GM19328 (cell line): ENCODE measurements around the gene TESK1.

Experiments used
- ATAC-seq: cut with Tn5 transposase; IDR thresholded peaks from one replicate; pipeline ENCODE4 v1.9.1; 2021; ENCODE audit warnings: mild to moderate bottlenecking, moderate library complexity; ENCODE audit not compliant: unreplicated experiment

The TESK1 gene, protein sequence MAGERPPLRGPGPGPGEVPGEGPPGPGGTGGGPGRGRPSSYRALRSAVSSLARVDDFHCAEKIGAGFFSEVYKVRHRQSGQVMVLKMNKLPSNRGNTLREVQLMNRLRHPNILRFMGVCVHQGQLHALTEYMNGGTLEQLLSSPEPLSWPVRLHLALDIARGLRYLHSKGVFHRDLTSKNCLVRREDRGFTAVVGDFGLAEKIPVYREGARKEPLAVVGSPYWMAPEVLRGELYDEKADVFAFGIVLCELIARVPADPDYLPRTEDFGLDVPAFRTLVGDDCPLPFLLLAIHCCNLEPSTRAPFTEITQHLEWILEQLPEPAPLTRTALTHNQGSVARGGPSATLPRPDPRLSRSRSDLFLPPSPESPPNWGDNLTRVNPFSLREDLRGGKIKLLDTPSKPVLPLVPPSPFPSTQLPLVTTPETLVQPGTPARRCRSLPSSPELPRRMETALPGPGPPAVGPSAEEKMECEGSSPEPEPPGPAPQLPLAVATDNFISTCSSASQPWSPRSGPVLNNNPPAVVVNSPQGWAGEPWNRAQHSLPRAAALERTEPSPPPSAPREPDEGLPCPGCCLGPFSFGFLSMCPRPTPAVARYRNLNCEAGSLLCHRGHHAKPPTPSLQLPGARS

DNA sequence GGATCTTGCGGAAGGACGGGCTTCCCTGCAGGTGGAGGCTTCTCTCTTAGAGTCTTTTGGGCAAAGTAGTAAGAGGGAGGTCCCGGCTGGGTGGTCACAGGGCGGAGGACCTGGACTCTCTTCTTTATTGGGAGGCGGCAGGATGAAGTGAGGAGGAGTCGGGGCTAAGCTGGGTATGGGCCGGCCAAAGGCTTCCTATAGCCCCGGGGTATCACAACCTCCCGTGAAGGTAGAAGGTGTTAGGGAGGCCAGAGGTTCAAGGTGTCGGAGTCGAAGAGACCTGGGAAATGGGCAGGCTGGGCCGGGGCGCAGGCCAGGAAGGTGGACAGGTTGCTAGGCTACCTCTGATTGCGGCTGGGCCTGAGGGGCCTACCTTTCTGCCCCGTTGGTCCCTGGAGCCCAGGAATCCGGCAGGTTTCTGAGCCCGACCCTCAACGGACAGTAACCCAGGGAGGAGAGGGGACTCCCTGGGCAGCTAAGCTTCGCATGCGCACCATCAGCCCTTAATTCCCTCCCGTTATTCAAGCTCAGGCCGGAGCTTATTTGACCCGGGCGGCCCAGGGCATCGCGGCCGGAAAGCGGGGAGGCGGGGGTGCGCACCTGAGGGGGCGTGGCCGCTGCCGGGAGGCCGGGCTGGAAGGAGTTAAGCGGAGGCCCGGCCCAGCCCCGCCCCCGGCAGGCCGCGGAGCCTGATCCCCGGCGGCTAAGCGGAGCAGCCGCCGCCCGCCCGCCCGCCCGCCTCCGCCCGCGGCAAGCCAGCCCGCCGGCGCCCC is at the start of gene TESK1:
Gene TESK1, plus strand, starts transcription at position 685 of the 773 bp plus-strand sequence. CDS start 358 bp downstream, outside the sequence.
- ATAC-seq: peak; percentile 46

DNA sequence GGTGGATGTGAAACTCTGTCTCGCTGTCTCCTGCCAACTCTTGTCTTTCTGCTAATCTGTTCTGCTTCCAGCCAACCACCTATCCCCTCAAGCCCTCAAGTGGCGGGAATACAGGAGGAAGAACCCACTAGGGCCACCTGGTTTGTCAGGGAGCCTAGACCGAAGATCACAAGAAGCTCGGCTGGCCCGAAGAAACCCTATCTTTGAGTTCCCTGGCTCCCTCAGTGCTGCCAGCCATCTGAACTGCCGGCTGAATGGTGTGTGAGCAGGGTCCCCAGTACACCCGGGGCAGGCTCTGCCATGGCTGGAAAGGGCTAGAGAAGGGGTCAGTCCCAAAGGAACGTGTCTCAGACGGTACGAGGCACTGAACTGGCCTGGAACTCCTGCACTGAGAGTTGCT is 49.2 kb upstream of the TESK1 start:
- ATAC-seq: no peak

DNA sequence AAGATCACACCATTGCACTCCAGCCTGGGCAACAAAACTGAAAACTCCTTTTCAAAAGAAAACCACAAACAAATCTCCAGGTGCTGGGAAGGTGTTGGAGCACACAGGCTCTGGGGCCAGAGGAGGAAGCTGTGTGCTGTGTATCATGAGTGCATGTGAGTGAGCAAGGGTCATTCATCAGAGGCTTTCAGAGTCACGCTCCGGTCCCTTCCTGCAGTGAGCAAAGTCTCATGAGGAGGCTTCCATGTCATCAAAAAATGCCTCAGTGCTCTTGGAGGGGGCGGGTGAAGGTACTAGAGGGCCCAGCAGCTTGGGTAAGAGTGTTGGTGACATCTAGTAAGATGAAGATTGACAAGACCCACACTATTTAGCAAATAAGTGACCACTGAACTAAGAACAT is 48.3 kb upstream of the TESK1 start:
- no peak for ATAC-seq

DNA sequence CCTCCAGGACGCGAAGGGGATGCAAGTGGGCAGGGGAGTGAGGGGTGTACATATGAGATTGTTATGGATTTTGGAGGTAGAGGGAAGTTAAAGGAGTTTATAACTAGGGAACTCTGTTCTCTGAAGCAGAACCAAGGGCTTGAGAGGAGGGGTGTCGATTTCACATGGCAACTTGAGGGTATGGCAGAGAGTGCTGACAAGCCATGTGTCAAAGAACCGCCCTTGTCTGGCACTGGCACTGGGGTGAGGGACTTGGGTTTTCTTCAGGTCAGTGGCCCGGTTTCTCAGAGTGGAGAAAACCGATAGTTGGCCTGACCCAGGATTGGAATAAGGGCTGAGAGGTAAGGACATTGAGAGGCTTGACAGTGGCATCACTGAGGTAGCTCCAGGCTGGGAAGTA is 47.7 kb upstream of the TESK1 start:
- ATAC-seq: no peak

DNA sequence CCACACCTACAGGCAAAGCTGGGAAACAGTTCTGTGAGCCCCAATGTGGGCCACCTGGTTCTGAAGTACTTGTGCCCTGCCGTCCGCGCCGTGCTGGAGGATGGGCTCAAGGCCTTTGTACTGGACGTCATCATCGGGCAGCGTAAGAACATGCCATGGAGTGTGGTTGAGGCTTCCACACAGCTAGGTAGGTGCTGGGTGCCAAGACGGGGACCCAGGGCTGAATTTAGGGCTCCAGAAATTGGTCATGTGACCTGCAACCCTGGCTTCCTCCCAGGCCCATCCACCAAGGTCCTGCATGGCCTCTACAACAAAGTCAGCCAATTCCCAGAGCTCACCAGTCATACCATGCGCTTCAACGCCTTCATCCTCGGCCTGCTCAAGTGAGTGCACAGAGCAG is 46.9 kb upstream of the TESK1 start:
- no peak for ATAC-seq

DNA sequence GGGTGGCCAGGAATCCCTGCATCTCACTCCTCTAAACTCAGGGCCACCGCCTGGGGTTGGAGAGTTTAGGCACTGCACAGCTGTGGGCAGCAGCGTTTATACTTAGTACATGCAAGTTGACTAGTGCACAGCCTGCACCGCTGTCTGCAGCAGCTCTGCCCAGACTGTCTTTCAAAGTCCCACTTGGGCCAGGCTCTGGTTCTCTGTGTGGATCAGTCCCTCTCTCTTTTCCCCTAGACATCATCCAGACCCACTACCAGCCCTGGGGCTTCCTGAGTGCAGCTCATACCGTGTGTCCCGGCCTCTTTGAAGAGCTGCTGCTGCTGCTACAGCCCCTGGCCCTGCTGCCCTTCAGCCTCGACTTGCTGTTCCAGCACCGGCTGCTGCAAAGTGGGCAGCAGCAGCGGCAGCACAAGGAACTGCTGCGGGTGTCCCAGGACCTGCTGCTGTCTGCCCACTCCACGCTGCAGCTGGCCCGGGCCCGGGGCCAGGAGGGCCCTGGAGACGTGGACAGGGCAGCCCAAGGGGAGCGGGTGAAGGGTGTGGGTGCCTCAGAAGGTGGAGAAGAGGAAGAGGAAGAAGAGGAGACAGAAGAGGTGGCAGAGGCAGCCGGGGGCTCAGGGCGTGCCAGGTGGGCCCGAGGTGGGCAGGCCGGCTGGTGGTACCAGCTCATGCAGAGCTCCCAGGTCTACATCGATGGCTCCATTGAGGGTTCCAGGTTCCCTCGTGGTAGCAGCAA is 45.1 kb upstream of the TESK1 start:
- no peak for ATAC-seq

DNA sequence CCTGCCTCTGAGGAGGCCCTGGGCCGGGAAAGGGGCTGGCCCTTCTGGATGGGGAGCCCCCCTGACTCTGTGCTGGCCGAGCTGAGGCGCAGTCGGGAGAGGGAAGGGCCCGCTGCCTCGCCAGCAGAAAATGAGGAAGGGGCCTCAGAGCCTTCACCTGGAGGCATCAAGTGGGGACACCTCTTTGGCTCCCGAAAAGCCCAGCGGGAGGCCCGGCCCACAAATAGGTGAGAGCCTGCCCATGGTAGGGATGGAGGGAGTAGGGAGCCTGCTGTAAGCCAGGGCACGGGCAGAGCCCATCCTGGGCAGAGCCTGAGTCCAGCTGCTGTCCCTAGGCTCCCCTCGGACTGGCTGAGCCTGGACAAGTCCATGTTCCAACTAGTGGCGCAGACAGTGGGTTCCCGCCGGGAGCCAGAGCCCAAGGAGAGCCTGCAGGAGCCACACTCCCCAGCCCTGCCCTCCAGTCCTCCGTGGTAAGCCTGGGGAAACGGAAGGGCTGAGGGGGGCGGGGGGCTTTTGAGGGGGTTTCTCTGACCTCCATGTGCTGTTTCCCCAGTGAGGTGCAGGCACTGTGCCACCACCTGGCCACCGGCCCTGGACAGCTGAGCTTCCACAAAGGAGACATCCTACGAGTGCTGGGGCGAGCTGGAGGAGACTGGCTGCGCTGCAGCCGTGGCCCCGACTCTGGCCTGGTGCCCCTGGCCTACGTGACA is 44.3 kb upstream of the TESK1 start:
- no peak for ATAC-seq

DNA sequence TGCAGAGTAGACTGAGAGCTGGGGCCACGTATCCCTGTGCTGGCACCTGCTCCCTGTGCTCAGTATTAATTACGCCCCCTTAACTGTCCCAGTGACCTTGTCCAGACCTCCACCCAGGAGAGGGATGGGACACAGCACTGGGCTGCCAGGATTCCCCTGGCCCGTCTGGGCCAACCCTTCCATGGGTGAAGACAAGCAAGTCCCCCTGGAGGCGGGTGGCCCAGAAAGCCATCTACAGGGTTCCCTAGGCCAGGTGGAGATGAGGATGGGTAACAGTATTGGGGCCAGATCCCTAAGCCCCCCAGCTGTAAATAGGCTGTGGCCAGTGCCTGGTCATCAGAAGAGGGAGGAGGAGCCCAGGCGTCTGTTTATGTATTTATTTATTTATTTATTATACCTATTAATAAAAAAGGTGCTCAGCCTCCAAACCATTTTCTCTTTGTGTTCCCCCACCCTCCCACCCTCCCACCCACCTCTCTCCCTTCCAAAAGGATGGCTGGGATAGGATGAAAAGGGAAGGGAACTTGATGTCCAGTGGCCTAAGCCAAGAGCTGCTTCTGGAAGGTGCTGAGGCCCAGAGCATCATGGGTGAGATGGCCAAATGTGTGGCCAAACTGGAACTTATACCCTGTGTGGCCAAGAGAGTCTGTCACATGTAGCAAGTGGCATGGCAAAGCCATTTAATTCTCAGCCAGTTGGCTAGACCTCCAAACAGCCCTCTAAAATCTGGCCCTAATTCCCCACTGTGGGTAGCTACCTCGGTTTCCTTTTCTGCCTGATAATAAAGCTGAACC is 43.4 kb upstream of the TESK1 start:
- no peak for ATAC-seq

DNA sequence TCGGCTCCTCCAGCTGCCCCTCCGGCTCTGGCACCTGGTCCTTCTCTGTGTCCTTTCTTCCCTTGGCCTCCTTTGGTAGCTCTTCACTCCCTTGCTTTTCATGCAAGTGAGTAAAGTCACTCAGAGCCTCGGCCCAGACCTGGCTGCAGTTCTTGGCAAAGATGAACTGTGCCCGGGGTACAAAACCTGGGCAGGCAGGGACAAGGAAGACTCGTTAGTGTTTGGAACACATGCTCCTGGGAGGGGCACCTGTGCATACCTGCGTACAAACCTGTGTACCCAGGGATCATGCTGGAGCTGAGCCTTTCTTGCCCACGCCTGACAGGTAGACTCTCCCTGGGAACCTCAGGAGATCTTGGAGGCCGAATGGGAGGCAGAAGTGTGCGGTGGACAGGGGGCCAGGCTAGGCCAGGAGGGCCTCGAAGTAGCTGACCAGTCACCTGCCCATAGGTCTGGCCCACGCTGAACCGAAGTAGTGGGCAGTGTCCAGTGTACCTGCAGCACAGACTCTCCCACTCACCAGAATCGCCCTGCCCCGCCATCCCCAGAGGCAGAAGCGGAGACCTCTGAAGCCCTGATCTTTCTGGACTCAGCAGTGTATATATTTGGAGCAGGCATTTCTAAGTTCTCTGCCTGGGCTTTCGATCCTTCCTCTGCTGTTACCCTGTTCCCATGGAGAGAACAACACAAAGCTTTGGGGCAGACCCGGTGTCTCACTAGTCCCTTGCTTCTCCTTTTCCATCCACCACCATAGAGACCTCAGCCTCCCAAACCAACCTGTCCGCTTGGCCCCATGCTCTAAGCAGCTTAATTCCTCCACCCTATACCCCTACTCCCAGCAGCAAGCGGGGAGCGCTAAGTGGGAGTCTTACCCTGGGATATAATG is 41.9 kb upstream of the TESK1 start:
- no peak for ATAC-seq

DNA sequence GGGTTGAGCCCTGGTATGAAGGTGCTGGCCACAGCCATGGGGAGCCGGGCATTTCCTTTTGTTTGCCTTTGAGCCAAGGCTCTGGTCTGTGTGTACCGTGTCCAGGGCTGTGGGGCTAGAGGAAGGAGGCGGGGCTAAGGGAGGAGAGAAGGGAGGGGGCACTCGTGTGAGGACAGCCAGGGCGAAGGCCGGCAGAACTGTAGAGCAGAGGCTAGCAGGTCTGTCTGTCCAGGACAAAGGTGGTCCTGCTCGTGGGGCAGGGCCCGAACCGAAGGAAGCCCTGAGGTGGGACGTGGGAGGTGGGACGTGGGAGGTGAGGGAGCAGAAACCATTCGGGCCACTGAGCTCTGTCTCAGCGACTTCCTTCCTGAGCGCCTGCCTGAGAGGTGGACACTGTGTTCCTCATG is 41.3 kb upstream of the TESK1 start:
- no peak for ATAC-seq

DNA sequence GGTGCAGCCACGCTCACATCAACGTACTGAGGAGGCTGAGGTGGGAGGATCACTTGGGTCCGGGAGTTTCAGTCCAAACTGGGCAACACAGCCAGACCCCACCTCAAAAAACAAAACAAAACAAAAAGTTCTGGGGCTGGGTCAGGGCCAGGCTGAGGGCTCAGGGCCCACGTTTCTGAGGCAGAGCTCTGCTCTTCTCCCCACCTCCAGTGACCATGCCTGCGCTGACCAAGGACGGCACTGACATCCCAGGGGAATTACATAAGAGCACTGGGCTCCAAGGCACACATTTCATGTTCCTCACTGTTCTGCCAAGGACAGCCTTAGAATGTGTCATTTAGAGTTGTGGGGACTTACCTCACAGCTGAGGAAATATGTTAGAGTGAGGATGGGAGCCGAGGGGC is 40.4 kb upstream of the TESK1 start:
- no peak for ATAC-seq

DNA sequence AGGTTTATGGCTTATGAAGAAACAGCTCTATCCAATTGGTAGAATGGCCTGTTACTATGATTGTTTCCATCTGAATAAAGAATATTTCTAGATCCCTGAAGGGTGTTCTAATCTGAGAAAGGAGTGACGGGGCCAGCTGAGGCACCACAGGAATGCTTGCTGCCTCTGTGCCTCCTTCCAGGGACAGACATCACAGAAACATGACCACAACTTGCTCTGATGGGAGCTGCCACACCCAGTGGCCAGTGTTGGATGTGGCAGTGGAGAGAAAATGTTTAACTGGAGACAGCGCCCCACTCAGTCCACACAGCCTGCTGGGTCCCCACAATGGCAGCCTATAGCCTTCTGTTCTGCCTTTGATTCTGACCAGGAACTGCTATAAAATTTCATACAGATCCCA is 38.6 kb upstream of the TESK1 start:
- no peak for ATAC-seq

DNA sequence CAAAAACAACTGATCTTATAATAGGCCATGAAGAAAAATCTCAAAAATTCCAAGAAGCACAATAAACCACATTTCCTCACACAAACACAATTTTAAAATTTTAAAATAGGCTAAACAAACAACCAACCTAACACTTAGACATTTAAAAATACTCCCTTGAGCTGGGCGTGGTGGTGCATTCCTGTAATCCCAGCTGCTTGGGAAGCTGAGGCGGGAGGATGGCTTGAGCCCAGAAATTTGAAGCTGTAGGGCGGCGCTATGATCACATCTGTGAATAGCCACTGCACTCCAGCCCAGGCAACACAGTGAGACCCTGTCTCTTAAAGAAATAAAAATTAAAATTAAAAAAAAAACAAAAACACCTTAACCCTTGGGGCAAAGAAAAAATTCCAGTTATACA is 36.9 kb upstream of the TESK1 start:
- ATAC-seq: no peak

DNA sequence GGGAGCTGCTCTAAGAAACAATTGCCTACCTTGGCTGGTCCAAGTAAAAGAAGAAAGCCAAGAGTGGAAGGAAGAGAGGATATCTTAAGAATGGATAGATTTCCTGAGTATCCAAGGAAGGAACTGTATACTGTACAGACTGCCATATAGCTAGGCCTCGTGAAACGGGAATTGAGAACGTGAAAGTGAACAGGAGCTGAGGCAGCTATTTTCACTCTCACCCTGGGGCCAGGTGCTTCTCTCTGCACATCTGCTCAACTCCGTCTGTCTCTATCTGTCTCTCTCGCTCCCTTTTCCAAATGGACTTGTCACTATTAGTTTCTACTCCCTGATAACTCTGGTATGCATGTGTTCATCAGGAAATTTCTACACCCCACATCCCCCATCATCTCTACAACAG is 35.9 kb upstream of the TESK1 start:
- ATAC-seq: no peak

DNA sequence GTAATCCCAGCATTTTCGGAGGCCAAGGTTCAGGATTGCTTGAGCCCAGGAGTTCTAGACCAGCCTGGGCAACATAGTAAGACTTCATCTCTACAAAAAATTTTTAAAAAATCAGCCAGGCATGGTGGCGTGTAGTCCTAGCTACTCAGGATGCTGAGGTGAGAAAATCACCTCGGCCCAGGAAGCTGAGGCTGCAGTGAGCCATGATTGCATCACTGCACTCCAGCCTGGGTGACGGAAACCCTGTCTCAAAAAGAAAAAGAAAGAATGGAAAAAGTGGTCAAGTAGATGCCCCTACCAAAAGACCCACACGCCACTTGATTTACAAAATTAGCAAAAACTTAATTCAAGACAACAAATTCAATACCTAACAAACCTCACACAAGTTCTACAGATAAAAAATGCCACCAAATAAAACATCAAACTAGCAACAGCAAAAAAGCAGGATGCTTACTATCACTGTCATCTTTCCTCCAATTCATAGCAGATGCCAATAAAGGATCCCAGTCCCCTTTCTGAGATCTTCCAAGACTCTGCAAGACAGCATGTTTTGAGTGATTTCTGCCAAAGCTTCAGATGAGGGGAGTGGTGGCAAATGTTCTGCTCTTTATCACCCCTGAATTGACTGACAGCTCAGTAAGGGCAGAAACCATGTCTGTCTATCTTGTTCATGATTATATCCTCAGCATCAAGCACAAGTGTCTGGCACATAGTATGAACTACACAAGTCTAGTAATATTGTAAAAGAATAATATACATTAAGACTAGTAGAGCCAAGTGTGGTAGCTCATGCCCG is 34.2 kb upstream of the TESK1 start:
- no peak for ATAC-seq

DNA sequence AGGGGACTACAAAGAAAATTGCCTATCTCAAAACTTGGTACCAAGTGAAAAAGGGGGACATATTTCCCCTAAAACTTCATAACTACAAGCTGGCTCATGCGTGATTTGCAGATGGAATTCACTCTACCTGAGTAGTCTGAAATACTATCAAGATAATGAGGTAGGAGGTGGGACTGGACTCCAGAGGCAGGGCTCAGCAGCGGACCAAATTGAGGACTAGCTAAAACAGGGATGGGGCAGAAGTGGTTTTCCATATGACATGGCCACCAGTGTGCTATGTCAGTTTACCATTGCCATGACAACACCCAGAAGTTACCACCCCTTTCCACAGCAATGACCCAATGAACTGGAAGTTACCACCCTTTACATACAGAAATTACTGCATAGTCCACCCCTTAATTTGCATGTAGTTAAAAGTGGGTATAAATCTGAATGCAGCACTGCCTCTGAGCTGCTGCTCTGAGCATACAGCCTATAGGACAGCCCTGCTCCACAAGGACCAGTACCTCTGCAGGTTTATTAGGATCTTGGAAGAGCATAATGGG is 30.4 kb upstream of the TESK1 start:
- no peak for ATAC-seq

DNA sequence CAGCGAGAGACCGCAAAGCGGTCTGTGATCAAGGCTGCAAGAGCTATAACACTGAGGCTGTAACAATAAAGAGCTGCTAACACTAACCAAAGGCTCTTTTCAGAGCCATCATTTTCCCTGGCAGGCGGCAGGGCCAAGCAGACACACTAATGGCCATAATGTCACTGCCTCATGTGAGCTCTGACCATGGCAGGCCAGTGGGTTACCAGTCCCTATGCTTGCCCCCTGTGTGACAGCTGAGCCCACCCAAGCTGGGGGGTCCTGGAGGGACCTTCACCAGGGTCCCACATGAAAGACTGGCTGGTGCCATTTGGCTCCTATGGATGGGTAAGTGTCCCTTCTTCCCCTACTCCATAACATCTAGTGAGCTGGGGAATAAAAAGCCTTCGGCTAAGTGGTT is 29.6 kb upstream of the TESK1 start:
- no peak for ATAC-seq

DNA sequence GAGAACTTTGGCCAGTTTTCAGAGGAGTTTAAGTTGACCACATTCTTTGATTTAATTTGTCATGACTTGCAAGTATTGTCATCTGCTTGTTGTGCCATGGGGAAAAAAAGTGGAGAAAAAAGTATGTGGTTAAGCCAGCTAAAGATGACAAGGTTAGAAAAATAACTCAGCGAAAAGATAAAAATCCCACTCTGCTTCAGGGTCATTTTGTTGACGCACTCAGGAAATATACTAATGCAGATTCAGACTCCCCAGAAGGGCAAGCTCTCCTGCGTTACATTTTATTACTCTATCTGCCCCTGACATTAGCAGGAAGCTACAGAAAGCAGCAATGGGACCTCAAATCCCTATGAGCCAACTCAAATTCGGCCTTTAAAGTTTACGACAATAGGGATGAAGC is 27.6 kb upstream of the TESK1 start:
- no peak for ATAC-seq
